DOHH2 (cell line): ENCODE measurements around the gene U2AF2.

Experiments used
- H3F3A ChIP-seq: fragments of 200-600 bp; sonication (generic), shearing (Covaris generic); 2 replicates; pipeline ENCODE4 v1.6.0; 2016; ENCODE audit warnings: antibody characterized with exemption, mild to moderate bottlenecking; ENCODE audit not compliant: control insufficient read depth, insufficient read depth
- H3K27ac ChIP-seq: fragments of 200-600 bp; sonication (generic); 2 replicates; pipeline ENCODE4 v1.5.1; 2014; ENCODE audit warnings: low read depth, mild to moderate bottlenecking, low read length, moderate library complexity
- H3K27me3 ChIP-seq: fragments of 200-600 bp; sonication (generic); 2 replicates; pipeline ENCODE4 v1.6.1; 2014; ENCODE audit warnings: mild to moderate bottlenecking, low read length, mixed read lengths; ENCODE audit not compliant: control insufficient read depth
- H3K36me3 ChIP-seq: fragments of 200-600 bp; sonication (generic); 2 replicates; pipeline ENCODE4 v1.6.1; 2014; ENCODE audit warnings: mild to moderate bottlenecking, low read length, moderate library complexity, mixed read lengths; ENCODE audit not compliant: control insufficient read depth
- H3K4me1 ChIP-seq: fragments of 200-600 bp; sonication (generic); 2 replicates; pipeline ENCODE4 v1.6.1; 2014; ENCODE audit warnings: mild to moderate bottlenecking, low read length, mixed read lengths; ENCODE audit not compliant: control insufficient read depth
- H3K4me2 ChIP-seq: fragments of 200-600 bp; sonication (generic); 2 replicates; pipeline ENCODE4 v1.6.0; 2014; ENCODE audit warnings: mild to moderate bottlenecking, low read length, moderate library complexity
- H3K4me3 ChIP-seq: fragments of 200-600 bp; sonication (generic); 2 replicates; pipeline ENCODE4 v1.5.1; 2014; ENCODE audit warnings: mild to moderate bottlenecking, low read length, mixed read lengths
- H3K79me2 ChIP-seq: fragments of 200-600 bp; sonication (generic); 2 replicates; pipeline ENCODE4 v1.6.1; 2014; ENCODE audit warnings: mild to moderate bottlenecking, low read length, mixed read lengths; ENCODE audit not compliant: control insufficient read depth
- H3K9me2 ChIP-seq: fragments of 200-600 bp; sonication (generic); replicated peaks from 2 replicates; pipeline ENCODE4 v1.6.1; 2014; ENCODE audit warnings: mild to moderate bottlenecking, low read length, mixed read lengths; ENCODE audit not compliant: control insufficient read depth
- H3K9me3 ChIP-seq: fragments of 200-600 bp; sonication (generic); 2 replicates; pipeline ENCODE4 v1.6.1; 2014; ENCODE audit warnings: antibody characterized with exemption, low read length, mixed read lengths; ENCODE audit not compliant: control insufficient read depth, insufficient read depth
- H4K20me1 ChIP-seq: fragments of 200-600 bp; sonication (generic); 2 replicates; pipeline ENCODE4 v1.6.0; 2014; ENCODE audit warnings: low read depth, mild to moderate bottlenecking, antibody characterized with exemption, low read length, moderate library complexity; ENCODE audit not compliant: control insufficient read depth, insufficient read depth
- EZH2phosphoT487 ChIP-seq: fragments of 200-600 bp; sonication (generic); IDR thresholded peaks from 2 replicates; pipeline ENCODE4 v1.6.1; 2017; ENCODE audit warnings: borderline replicate concordance, mild to moderate bottlenecking, antibody characterized with exemption, low read length, moderate library complexity, mixed read lengths
- TF ChIP-seq, protein P1 (sequence below): fragments of 200-600 bp; sonication (generic); IDR thresholded peaks from one replicate; pipeline ENCODE4 v1.5.1; 2014; ENCODE audit warnings: antibody characterized with exemption, mild to moderate bottlenecking, low read depth, low read length; ENCODE audit not compliant: poor library complexity, severe bottlenecking

The U2AF2 gene

DNA sequence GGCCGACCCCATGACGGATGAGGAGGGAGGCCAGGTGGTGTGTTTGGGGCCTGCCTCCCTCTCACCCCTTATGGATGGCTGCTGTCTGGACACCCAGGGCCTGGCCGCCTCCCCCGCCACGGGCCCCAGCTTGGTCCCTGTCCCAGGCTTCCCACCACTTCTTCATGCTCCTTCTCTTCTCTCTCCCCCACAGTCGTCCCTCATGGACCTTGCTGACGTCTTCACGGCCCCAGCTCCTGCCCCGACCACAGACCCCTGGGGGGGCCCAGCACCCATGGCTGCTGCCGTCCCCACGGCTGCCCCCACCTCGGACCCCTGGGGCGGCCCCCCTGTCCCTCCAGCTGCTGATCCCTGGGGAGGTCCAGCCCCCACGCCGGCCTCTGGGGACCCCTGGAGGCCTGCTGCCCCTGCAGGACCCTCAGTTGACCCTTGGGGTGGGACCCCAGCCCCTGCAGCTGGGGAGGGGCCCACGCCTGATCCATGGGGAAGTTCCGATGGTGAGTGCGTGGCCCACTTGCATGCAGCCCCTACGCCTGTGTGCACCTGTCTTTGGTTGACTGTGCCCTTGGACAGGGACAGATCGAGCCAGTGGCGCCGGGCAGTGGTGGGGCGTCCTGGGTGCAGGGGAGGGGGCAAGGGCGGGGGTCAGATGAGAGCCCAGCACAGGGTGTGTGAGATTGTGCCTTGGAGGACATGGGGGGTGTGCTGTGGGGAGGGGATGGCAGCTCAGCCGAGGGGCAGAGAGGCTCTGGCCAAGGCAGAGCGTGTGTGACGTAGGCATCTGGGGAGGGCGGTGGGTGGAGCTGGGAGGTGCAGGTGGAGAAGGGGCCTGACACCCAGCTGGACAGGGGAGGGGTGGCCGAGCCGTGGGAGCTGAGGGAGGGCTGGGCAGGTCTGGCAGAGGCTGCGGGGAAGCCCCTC lies 37.0 kb downstream of the U2AF2 start:
- Histone ChIP-seq H3K27ac (no peak overlapping the region), H3K27me3 (no peaks in the 10 kb centered on the region), H3F3A (no peaks in the 10 kb centered on the region), H3K9me2 (no peaks in the 10 kb centered on the region), H3K9me3 (no peaks in the 10 kb centered on the region), H3K79me2 (peaks cover 16% of the 10 kb centered on the region), H4K20me1 (0 out of 2 replicates have a peak, but pooled peaks cover 5% of the 10 kb centered on the region), H3K4me1 (no peaks in the 10 kb centered on the region), H3K4me3 (no peak overlapping the region), H3K4me2 (no peak overlapping the region), H3K36me3 (peaks cover 97% of the 10 kb centered on the region)
- TF ChIP-seq, protein P1, sequence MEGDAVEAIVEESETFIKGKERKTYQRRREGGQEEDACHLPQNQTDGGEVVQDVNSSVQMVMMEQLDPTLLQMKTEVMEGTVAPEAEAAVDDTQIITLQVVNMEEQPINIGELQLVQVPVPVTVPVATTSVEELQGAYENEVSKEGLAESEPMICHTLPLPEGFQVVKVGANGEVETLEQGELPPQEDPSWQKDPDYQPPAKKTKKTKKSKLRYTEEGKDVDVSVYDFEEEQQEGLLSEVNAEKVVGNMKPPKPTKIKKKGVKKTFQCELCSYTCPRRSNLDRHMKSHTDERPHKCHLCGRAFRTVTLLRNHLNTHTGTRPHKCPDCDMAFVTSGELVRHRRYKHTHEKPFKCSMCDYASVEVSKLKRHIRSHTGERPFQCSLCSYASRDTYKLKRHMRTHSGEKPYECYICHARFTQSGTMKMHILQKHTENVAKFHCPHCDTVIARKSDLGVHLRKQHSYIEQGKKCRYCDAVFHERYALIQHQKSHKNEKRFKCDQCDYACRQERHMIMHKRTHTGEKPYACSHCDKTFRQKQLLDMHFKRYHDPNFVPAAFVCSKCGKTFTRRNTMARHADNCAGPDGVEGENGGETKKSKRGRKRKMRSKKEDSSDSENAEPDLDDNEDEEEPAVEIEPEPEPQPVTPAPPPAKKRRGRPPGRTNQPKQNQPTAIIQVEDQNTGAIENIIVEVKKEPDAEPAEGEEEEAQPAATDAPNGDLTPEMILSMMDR, result no peak

DNA sequence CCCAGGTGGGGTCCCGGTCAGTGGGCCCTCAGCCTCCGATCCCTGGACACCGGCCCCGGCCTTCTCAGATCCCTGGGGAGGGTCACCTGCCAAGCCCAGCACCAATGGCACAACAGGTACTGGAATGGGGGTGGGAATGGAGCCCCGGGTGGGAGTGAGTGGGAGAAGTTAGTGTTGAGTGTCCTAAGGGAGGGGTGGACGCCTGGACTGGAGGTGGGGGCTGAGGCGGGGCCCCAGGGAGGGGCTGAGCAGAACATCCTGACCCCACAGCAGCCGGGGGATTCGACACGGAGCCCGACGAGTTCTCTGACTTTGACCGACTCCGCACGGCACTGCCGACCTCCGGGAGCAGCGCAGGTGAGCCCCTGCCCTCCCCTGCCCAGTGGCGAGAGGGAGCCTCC lies 37.8 kb downstream of the U2AF2 start:
- H3K9me3 ChIP-seq, result no peaks in the 10 kb centered on the region
- H3K36me3 ChIP-seq, result peaks cover 99% of the 10 kb centered on the region
- TF ChIP-seq EZH2phosphoT487, result no peak
- TF ChIP-seq, protein P1, result no peak
- H3K27me3 ChIP-seq, result no peaks in the 10 kb centered on the region
- no peaks in the 10 kb centered on the region for H3K4me1 ChIP-seq
- H4K20me1 ChIP-seq, result 0 out of 2 replicates have a peak, but pooled peaks cover 5% of the 10 kb centered on the region
- H3K79me2 ChIP-seq, result peaks cover 7% of the 10 kb centered on the region
- H3K27ac ChIP-seq, result no peak overlapping the region
- H3K4me2 ChIP-seq, result no peak overlapping the region
- H3K9me2 ChIP-seq, result no peaks in the 10 kb centered on the region
- H3K4me3 ChIP-seq, result no peak overlapping the region
- no peaks in the 10 kb centered on the region for H3F3A ChIP-seq

DNA sequence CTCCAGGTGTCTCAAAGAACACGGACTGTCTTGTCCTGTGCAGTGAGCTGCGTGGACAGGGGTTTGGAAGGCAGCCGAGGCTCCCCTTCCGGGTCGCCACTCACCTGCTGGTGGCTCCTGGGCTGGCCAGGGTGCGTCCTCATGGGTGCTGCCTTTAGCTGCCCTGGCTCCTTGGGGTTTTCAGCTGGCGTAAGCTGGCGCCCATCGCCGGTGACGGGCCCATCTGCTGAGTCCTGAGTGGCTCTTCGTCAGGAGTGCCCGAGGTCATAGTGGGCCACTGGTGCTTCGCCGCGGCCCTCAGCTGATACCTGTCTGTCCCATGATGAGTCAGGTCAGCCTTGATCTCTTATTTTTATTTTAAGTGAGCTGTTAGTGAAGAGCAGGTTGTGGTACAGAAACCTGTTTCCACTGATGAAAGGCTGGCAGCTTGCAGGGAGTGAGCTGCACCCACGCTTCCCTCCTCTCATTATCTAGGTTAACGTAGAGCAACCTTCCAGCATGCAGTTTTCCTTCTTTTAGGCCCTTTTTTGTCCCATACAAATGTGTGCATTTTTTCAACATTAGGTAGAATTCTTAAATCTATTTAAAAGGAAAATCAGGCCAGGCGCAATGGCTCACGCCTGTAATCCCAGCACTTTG lies 38.6 kb downstream of the U2AF2 start:
- Histone ChIP-seq H3K4me1 (no peaks in the 10 kb centered on the region), H3K9me3 (no peaks in the 10 kb centered on the region), H3K4me3 (no peak overlapping the region), H3K36me3 (peaks cover 96% of the 10 kb centered on the region), H4K20me1 (no peaks in the 10 kb centered on the region), H3F3A (no peaks in the 10 kb centered on the region), H3K27ac (no peak overlapping the region), H3K4me2 (no peak overlapping the region), H3K27me3 (no peaks in the 10 kb centered on the region), H3K79me2 (no peaks in the 10 kb centered on the region), H3K9me2 (no peaks in the 10 kb centered on the region)
- TF ChIP-seq, protein P1, result no peak
- TF ChIP-seq EZH2phosphoT487, result no peak
